Measurements from ENCODE around the gene MPHOSPH10.
A peak's percentile ranks its signal among the peaks of the same experiment; 100 is the strongest.
"Not testable (repeated sequence)": the region's sequence is repeated elsewhere in the genome, so short reads cannot be mapped to it uniquely, and the experiment has no call there.

The MPHOSPH10 gene, protein sequence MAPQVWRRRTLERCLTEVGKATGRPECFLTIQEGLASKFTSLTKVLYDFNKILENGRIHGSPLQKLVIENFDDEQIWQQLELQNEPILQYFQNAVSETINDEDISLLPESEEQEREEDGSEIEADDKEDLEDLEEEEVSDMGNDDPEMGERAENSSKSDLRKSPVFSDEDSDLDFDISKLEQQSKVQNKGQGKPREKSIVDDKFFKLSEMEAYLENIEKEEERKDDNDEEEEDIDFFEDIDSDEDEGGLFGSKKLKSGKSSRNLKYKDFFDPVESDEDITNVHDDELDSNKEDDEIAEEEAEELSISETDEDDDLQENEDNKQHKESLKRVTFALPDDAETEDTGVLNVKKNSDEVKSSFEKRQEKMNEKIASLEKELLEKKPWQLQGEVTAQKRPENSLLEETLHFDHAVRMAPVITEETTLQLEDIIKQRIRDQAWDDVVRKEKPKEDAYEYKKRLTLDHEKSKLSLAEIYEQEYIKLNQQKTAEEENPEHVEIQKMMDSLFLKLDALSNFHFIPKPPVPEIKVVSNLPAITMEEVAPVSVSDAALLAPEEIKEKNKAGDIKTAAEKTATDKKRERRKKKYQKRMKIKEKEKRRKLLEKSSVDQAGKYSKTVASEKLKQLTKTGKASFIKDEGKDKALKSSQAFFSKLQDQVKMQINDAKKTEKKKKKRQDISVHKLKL

DNA sequence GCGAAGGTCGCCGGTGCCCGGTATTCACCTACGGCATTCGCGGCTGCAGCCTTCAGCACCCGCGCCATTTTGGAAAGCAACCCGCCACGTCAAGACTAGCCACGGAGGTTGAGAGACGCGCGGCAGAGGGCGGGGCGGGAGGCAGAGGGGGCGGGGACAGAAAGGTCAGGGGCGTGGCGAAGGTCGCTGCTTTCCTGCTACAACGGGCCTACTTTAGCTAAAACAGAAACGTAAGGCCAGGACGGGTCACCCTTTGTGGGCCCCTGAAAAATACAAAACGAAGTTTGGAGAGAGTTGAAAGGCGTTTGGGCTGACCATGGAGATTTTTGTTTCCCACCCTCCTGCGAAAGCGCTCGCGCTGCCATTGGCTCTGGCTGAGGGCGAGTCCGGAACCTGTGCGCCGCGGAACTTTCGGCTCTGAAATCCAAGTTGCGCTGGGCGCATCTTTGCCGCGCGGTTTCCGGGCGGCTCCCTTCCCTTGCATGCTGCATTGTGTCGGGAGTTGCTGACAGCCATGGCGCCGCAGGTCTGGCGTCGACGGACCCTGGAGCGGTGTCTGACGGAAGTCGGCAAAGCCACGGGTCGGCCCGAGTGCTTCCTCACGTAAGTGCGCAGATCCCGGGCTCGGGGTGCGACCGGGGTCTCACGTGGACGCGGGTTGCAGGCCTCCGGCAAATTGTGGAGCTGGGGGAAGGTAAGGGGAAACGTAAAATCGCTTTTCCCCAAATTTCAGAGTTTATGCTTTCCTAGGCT, at the start of gene MPHOSPH10, which contains the start of gene MCEE:
MPHOSPH10 (plus strand) TSS at position 483 of the 753 bp plus-strand sequence; CDS start at position 515, 32 bp downstream.
MCEE (minus strand) TSS at position 78 of the 753 bp plus-strand sequence; CDS start at position 68, 10 bp downstream.
- peak within 1 kb of the TSS; percentile 76 for H3K4me3 ChIP-seq (ENCODE audit: low read depth, low read length)
- TF ChIP-seq, protein P1, sequence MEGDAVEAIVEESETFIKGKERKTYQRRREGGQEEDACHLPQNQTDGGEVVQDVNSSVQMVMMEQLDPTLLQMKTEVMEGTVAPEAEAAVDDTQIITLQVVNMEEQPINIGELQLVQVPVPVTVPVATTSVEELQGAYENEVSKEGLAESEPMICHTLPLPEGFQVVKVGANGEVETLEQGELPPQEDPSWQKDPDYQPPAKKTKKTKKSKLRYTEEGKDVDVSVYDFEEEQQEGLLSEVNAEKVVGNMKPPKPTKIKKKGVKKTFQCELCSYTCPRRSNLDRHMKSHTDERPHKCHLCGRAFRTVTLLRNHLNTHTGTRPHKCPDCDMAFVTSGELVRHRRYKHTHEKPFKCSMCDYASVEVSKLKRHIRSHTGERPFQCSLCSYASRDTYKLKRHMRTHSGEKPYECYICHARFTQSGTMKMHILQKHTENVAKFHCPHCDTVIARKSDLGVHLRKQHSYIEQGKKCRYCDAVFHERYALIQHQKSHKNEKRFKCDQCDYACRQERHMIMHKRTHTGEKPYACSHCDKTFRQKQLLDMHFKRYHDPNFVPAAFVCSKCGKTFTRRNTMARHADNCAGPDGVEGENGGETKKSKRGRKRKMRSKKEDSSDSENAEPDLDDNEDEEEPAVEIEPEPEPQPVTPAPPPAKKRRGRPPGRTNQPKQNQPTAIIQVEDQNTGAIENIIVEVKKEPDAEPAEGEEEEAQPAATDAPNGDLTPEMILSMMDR (IDR thresholded peaks at IDR 0.05; ENCODE audit: low read depth, low read length, missing control alignments), result no peak
- peak; percentile 83 for DNase-seq (ENCODE audit: low read depth)

DNA sequence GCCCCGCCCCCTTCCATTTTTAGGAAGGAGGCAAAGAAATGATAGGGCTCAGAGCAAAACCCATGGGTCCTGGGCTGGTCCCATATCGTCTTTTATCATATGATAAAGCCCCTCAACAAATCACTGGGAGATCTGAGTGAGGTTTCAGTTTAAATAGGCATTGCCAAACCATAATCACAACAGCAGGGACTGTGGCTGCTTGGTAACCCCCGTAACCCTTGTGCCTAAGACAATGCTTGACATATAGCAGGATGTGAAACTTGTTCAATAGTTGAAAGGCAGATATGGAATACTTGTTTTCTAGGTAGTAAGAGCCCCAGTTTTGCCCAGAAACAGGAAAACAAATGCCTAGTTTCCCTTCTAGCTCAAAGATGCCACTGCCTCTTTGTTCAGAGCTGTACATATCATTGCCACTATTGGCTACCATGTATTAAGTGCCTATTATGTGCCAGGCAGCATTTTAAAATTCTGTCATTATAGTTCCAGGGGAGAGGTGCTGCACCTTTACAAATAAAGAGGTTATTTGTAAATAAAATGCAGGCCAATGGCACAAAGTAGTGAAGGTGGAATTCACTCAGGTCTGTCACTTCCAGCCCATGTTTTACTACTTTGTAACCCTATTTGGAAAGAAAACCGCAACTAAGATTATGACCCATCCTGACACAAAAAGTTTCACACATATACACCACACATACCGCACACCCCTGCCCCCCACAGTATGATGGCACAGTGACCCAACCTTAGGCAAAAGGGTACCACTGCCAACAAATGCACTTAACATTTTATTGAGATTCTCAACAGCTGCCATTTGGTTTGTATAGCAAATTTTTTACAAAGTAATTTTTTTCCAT, 47.8 kb upstream of the MPHOSPH10 start:
- no peak overlapping the region for H3K4me3 ChIP-seq (ENCODE audit: low read depth, low read length)
- TF ChIP-seq, protein P1 (IDR thresholded peaks at IDR 0.05; ENCODE audit: low read depth, low read length, missing control alignments), result no peak
- no peak for DNase-seq (ENCODE audit: low read depth)

DNA sequence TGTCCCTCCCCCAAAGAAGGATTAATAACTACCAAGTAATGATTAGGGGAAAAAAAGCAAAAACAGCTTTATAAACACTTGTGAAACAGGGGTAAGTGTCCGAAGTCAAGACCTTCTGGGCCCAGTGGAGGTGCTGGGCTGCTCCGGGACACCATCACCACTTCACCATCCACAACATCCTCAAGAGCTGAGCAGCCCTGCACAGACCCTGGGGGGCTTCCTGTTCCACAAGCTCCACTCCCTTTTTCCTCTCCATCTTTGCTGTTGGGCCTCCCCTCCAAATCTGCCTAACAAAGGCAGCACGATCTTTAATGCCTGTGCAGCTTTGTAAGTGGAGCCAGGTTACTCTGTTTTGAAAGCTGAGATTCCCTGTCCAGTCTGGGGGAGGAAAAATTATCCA, 47.1 kb upstream of the MPHOSPH10 start:
- not testable (repeated sequence) for H3K4me3 ChIP-seq (ENCODE audit: low read depth, low read length); DNase-seq (ENCODE audit: low read depth)

DNA sequence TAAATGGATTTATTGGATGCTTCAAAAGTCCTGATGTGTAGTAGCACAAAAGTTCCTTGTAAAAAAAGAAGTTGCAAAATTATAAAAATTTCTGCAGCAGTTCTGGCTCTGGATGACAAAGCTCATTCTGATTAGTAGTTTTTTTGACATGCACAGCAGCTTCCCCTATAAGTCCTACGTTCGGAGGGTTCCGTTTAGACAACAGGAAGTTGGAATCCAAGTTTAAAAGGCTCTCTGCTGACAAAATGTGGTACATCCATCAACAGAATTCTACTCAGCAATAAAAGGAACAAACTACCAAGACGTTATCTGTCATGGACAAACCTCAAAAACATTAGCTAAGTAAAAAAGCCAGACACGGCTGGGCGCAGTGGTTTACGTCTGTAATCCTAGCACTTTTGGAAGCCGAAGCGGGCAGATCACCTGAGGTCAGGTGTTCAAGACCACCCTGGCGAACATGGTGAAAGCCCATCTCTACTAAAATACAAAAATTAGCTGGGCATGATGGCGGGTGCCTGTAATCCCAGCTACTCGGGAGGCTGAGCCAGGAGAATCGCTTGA, 46.6 kb upstream of the MPHOSPH10 start:
- not testable (repeated sequence) for H3K4me3 ChIP-seq (ENCODE audit: low read depth, low read length); DNase-seq (ENCODE audit: low read depth)

DNA sequence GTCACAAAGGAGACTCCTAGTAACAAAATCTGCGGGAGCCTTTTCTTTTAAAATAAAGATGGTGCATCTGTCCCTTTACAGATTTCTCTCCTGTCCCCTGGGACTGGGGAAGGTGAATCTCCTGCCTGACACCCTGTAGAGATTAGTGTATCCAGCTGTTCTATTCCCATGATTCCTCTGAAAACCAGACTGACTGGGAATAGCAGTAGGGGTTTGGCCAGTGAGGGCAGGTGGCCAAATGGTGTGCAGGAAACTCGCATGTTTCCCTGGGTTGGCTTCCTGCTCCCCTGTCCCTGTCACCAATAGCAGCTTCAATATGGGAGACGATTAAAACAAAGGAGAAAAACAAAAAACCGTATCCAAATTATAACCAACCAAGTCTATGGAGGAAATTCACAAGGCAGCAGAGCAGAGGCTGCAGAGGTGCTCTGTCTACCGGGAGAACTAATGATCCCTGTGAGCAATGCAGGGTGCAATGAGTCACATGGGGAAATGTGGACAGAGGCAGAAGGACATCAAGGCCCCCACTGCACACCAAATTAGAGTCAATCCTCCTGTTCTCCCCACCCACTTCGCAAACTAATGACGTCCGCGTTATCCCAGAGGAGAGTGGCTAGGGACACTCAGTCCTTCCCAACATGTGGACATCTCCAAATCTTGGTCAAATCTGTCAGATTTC, 45.0 kb upstream of the MPHOSPH10 start:
- not testable (repeated sequence) for DNase-seq (ENCODE audit: low read depth); H3K4me3 ChIP-seq (ENCODE audit: low read depth, low read length)

DNA sequence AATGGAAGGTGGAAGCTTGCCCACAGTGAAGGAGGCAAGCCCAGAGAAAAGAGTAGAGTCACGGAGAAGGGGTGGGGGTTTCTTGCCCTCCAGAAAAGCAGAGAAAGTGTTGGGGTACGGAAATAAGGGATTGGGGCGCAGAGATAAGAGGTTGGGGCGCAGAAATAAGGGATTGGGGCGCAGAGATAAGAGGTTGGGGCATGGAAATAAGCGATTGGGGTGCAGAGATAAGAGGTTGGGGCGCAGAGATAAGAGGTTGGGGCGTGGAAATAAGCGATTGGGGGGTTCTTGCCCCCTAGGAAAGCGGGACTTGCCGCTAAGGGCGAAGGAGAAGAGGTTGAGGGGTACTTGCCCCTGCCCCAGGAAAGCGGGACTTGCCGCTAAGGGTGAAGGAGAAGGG, 41.0 kb upstream of the MPHOSPH10 start:
- DNase-seq (ENCODE audit: low read depth); H3K4me3 ChIP-seq (ENCODE audit: low read depth, low read length): not testable (repeated sequence)

DNA sequence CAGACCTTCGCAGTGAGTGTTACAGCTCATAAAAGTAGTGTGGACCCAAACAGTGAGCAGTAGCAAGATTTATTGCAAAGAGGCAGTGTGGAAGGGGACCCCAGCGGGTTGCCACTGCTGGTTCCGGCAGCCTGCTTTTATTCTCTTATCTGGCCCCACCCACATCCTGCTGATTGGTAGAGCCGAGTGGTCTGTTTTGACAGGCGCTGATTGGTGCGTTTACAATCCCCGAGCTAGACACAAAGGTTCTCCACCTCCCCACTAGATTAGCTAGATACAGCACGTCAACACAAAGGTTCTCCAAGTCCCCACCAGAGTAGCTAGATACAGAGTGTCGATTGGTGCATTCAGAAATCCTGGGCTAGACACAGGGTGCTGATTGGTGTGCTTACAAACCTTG, 38.6 kb upstream of the MPHOSPH10 start:
- not testable (repeated sequence) for DNase-seq (ENCODE audit: low read depth)

DNA sequence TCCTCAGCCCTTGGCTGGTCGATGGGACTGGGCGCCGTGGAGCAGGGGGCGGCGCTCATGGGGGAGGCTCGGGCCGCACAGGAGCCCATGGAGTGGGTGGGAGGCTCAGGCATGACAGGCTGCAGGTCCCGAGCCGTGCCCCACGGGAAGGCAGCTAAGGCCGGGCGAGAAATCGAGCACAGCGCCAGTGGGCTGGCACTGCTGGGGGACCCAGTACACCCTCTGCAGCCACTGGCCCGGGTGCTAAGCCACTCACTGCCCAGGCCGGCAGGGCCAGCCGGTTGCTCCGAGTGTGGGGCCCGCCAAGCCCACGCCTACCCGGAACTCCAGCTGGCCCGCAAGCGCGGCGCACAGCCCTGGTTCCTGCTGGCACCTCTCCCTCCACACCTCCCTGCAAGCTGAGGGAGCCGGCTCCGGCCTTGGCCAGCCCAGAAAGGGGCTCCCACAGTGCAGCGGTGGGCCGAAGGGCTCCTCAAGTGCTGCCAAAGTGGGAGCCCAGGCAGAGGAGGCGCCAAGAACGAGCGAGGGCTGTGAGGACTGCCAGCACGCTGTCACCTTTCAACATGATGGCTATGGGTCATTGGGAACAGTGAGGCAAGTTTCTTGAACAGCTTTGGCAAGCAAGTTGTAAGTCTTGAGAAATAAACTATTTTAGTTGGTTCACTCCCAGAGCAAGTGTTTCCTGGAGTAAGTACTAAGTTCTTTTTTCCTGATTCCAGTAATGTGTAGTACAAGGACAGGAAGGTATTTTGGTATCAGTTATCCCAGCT, 37.8 kb upstream of the MPHOSPH10 start:
- not testable (repeated sequence) for DNase-seq (ENCODE audit: low read depth)

More for the DNA sequence above, 38.6 kb upstream of the MPHOSPH10 start:
- H3K4me3 ChIP-seq (ENCODE audit: low read depth, low read length), result not testable (repeated sequence)

More for the DNA sequence above, 37.8 kb upstream of the MPHOSPH10 start:
- H3K4me3 ChIP-seq (ENCODE audit: low read depth, low read length), result not testable (repeated sequence)
